Measurements from ENCODE around the gene PSG6.
A peak's percentile ranks its signal among the peaks of the same experiment; 100 is the strongest.
"Not testable (repeated sequence)": the region's sequence is repeated elsewhere in the genome, so short reads cannot be mapped to it uniquely, and the experiment has no call there.

Gene PSG6

GRCh38 chr19:42917634-42918033, at the start of gene PSG6:
Gene PSG6 (minus strand): TSS chr19:42917894. CDS start chr19:42917792, 102 bp downstream.
- not testable (repeated sequence) for H3K4me3 ChIP-seq (ENCODE audit: low read length); DNase-seq (ENCODE audit: low read depth)

DNA sequence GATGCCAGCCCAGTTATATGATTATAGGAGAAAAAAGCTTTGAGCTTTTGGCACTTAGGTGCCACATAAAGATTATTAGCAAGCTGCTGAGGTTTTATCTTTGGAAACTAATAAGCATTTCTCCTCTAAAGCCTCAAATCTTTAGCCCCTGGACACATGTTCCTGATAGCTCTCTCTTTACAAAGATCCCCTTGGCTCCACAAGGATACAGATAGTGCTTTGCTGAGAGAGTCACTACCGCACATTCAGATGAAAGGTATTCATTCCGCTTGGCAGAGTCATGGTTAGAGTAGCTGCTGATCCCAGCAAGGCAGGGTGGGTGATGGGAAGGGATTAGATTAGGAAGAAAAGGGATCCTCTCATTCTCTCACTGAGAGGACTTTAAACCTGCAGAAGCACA, 47.5 kb upstream of the PSG6 start:
- H3K4me3 ChIP-seq (ENCODE audit: low read length): no peak overlapping the region
- TF ChIP-seq, protein P1, sequence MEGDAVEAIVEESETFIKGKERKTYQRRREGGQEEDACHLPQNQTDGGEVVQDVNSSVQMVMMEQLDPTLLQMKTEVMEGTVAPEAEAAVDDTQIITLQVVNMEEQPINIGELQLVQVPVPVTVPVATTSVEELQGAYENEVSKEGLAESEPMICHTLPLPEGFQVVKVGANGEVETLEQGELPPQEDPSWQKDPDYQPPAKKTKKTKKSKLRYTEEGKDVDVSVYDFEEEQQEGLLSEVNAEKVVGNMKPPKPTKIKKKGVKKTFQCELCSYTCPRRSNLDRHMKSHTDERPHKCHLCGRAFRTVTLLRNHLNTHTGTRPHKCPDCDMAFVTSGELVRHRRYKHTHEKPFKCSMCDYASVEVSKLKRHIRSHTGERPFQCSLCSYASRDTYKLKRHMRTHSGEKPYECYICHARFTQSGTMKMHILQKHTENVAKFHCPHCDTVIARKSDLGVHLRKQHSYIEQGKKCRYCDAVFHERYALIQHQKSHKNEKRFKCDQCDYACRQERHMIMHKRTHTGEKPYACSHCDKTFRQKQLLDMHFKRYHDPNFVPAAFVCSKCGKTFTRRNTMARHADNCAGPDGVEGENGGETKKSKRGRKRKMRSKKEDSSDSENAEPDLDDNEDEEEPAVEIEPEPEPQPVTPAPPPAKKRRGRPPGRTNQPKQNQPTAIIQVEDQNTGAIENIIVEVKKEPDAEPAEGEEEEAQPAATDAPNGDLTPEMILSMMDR (conservative IDR thresholded peaks at IDR 0.05; ENCODE audit: low read length): no peak
- peak; percentile 69 for DNase-seq (ENCODE audit: low read depth)

DNA sequence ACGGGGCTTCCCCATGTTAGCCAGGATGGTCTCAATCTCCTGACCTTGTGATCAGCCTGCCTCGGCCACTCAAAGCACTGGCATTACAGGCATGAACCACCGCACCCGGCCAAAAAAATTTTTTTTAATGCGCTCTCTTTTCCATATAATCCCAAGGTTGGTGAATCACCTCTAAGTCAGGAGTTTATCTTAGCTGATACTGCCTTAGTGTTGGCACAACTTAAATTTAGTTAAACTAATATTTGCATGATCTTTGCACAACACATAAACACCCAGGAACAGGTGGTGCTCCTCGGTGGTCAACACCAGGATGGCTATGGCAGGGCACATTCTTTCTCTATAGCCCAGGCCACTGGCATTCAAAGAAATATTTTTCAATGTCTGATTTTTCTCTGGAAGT, 43.4 kb upstream of the PSG6 start:
- H3K4me3 ChIP-seq (ENCODE audit: low read length): no peak overlapping the region
- TF ChIP-seq, protein P1 (conservative IDR thresholded peaks at IDR 0.05; ENCODE audit: low read length): no peak
- no peak for DNase-seq (ENCODE audit: low read depth)

GRCh38 chr19:42952126-42952525, 34.4 kb upstream of the PSG6 start:
- H3K4me3 ChIP-seq (ENCODE audit: low read length); DNase-seq (ENCODE audit: low read depth): not testable (repeated sequence)

GRCh38 chr19:42951476-42951875, 33.8 kb upstream of the PSG6 start:
- not testable (repeated sequence) for H3K4me3 ChIP-seq (ENCODE audit: low read length); DNase-seq (ENCODE audit: low read depth)

- TF ChIP-seq, protein P1 (conservative IDR thresholded peaks at IDR 0.05; ENCODE audit: low read length): peak; percentile 62
- no peak overlapping the region for H3K4me3 ChIP-seq (ENCODE audit: low read length)
- DNase-seq (ENCODE audit: low read depth): peak; percentile 27
Observed at GRCh38 chr19:42942187-42942789, 24.6 kb upstream of the PSG6 start.

DNA sequence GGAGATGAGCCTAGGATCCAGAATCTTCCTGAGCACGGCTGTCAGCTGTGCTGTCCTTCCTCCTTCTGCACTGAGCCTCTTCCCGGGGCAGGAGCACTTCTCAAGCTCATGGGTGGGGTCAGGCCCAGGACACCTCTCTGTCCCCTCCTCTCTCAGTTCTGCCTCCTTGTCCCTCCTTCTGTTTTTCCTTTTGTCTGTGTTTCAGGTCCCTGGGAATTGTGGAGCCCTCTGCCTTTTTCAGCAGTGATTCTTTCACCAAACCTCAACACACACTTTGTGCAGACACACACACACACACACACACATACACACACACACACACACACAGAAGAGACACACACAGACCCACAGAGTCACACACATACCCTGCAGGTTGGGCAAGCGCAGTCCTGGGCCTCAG, 19.4 kb upstream of the PSG6 start, which contains the start of gene PSG7:
Gene PSG7 (minus strand): TSS at position 101 of the 400 bp plus-strand sequence. CDS start 131 bp downstream, outside the sequence.
- H3K4me3 ChIP-seq (ENCODE audit: low read length); DNase-seq (ENCODE audit: low read depth): not testable (repeated sequence)

DNA sequence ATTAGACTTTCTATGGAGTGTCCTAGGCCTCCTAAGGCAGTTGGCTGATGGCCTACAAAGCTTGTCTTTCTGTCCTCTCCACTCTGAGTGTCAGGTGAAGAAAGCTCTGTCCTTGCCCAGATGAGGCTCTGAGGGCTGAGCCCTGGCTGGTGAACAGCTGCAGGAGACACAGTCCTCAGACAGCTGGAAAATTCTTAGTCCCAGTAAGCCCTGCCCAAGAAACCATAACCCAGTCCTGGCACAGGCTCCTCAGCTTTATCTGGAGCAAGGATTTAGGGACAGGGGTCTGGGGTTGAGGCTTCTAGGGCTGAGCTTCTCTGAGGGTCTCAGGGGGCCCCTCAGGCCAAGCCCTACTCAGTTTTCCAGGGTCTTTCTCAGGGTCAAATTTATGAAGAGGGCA, 17.0 kb upstream of the PSG6 start:
- not testable (repeated sequence) for DNase-seq (ENCODE audit: low read depth); H3K4me3 ChIP-seq (ENCODE audit: low read length)

GRCh38 chr19:42934183-42934582, 16.5 kb upstream of the PSG6 start:
- peak; percentile 36 for DNase-seq (ENCODE audit: low read depth)
- not testable (repeated sequence) for H3K4me3 ChIP-seq (ENCODE audit: low read length)

GRCh38 chr19:42933412-42933811, 15.7 kb upstream of the PSG6 start:
- DNase-seq (ENCODE audit: low read depth); H3K4me3 ChIP-seq (ENCODE audit: low read length): not testable (repeated sequence)

DNA sequence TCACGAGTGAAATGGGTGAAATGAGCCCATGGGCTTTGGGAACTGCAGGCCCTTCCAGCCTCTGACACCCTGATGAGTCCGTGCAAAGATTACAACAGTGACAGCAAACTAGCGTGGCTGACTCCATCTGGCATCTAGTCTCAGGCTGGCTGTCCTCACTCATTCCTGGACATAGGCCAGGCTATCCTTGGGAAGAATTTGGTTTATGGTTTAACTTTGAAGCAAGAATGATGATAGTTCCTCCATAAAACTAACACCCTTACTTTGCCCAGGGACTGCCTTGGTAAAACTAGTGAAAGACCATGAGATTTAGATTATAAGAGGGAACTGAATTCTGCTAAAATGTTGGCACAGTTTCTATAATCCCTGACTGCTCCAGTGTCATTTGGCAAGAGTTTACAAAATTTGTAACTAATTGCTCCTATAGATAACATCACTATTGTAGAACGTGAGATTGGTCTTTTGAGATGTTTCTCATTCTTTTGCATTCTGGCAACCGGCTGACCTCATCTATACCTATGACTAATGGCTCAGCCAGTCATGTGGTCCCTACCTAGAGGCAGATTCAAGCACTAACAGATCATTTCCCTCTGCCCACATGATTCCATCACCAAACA, 14.9 kb upstream of the PSG6 start:
- DNase-seq (ENCODE audit: low read depth): peak; percentile 98
- not testable (repeated sequence) for H3K4me3 ChIP-seq (ENCODE audit: low read length)

Measured in AG10803 (cell line).